DND-41 (cell line): ENCODE measurements around the gene ATR.

ENCODE experiments used
- EZH2 ChIP-seq: IDR thresholded peaks from 3 replicates; pipeline ENCODE4 v1.6.1; 2012; ENCODE audit warnings: borderline replicate concordance, low read depth, mild to moderate bottlenecking, moderate library complexity, low read length, inconsistent platforms; ENCODE audit not compliant: severe bottlenecking
- TF ChIP-seq, protein P1 (sequence below): IDR thresholded peaks from 2 replicates; pipeline ENCODE4 v1.5.1; 2012; ENCODE audit warnings: borderline replicate concordance, low read length, moderate library complexity, mild to moderate bottlenecking; ENCODE audit not compliant: poor library complexity, severe bottlenecking; ENCODE audit errors: extremely low read depth

GRCh38 chr3:142602619-142603385, 24.3 kb upstream of the ATR start:
- no peak for TF ChIP-seq EZH2
- TF ChIP-seq, protein P1, sequence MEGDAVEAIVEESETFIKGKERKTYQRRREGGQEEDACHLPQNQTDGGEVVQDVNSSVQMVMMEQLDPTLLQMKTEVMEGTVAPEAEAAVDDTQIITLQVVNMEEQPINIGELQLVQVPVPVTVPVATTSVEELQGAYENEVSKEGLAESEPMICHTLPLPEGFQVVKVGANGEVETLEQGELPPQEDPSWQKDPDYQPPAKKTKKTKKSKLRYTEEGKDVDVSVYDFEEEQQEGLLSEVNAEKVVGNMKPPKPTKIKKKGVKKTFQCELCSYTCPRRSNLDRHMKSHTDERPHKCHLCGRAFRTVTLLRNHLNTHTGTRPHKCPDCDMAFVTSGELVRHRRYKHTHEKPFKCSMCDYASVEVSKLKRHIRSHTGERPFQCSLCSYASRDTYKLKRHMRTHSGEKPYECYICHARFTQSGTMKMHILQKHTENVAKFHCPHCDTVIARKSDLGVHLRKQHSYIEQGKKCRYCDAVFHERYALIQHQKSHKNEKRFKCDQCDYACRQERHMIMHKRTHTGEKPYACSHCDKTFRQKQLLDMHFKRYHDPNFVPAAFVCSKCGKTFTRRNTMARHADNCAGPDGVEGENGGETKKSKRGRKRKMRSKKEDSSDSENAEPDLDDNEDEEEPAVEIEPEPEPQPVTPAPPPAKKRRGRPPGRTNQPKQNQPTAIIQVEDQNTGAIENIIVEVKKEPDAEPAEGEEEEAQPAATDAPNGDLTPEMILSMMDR: no peak
